ENCODE results near the gene ALDH7A1. TPM values are rescaled to one million over a fixed set of nuclear protein-coding genes. Genes with fewer than 3 reads are reported as not detected.
"Not testable (repeated sequence)": the region's sequence is repeated elsewhere in the genome, so short reads cannot be mapped to it uniquely, and the experiment has no call there.

ALDH7A1 gene
- total RNA-seq, 1 donor from 2014 or later: 35.6 TPM

GRCh38 chr5:126536874-126537273, 58.1 kb downstream of the ALDH7A1 start:
- DNase-seq (ENCODE audit: extremely low read depth, low read depth, low spot score): no peak

- DNase-seq (ENCODE audit: extremely low read depth, low read depth, low spot score): no peak
Observed at GRCh38 chr5:126535856-126536545, 59.0 kb downstream of the ALDH7A1 start.

- no peak for DNase-seq (ENCODE audit: extremely low read depth, low read depth, low spot score)
Observed at GRCh38 chr5:126534553-126534952, 60.5 kb downstream of the ALDH7A1 start.

- DNase-seq (ENCODE audit: extremely low read depth, low read depth, low spot score): no peak
Observed at GRCh38 chr5:126531543-126532120, 63.4 kb downstream of the ALDH7A1 start.

GRCh38 chr5:126527892-126528291, 67.1 kb downstream of the ALDH7A1 start:
- DNase-seq (ENCODE audit: extremely low read depth, low read depth, low spot score): no peak

GRCh38 chr5:126527158-126527557, 67.9 kb downstream of the ALDH7A1 start:
- no peak for DNase-seq (ENCODE audit: extremely low read depth, low read depth, low spot score)

GRCh38 chr5:126526493-126526892, 68.5 kb downstream of the ALDH7A1 start:
- no peak for DNase-seq (ENCODE audit: extremely low read depth, low read depth, low spot score)

- DNase-seq (ENCODE audit: extremely low read depth, low read depth, low spot score): no peak
Observed at GRCh38 chr5:126525630-126526245, 69.3 kb downstream of the ALDH7A1 start.

- no peak for DNase-seq (ENCODE audit: extremely low read depth, low read depth, low spot score)
Observed at GRCh38 chr5:126523818-126524510, 71.1 kb downstream of the ALDH7A1 start.

- no peak for DNase-seq (ENCODE audit: extremely low read depth, low read depth, low spot score)
Observed at GRCh38 chr5:126521130-126521529, 73.9 kb downstream of the ALDH7A1 start.

- DNase-seq (ENCODE audit: extremely low read depth, low read depth, low spot score): no peak
Observed at GRCh38 chr5:126520593-126520953, 74.4 kb downstream of the ALDH7A1 start.

- no peak for DNase-seq (ENCODE audit: extremely low read depth, low read depth, low spot score)
Observed at GRCh38 chr5:126519637-126520592, 75.1 kb downstream of the ALDH7A1 start.

GRCh38 chr5:126519223-126519622, 75.8 kb downstream of the ALDH7A1 start:
- not testable (repeated sequence) for DNase-seq (ENCODE audit: extremely low read depth, low read depth, low spot score)

GRCh38 chr5:126516852-126517251, 78.2 kb downstream of the ALDH7A1 start:
- DNase-seq (ENCODE audit: extremely low read depth, low read depth, low spot score): no peak

GRCh38 chr5:126516133-126516532, 78.9 kb downstream of the ALDH7A1 start:
- no peak for DNase-seq (ENCODE audit: extremely low read depth, low read depth, low spot score)

GRCh38 chr5:126515337-126515736, 79.7 kb downstream of the ALDH7A1 start:
- DNase-seq (ENCODE audit: extremely low read depth, low read depth, low spot score): no peak

GRCh38 chr5:126514558-126515141, 80.4 kb downstream of the ALDH7A1 start:
- DNase-seq (ENCODE audit: extremely low read depth, low read depth, low spot score): no peak

- DNase-seq (ENCODE audit: extremely low read depth, low read depth, low spot score): no peak
Observed at GRCh38 chr5:126514131-126514557, 80.9 kb downstream of the ALDH7A1 start.

GRCh38 chr5:126513703-126514102, 81.3 kb downstream of the ALDH7A1 start:
- DNase-seq (ENCODE audit: extremely low read depth, low read depth, low spot score): no peak

GRCh38 chr5:126513302-126513701, 81.7 kb downstream of the ALDH7A1 start:
- no peak for DNase-seq (ENCODE audit: extremely low read depth, low read depth, low spot score)

Measured in glomerular endothelial cell (primary cell).